Large intestine (tissue), 3 donors: ENCODE measurements around the gene EFR3B. TPM values are rescaled to one million over a fixed set of nuclear protein-coding genes. Genes with fewer than 3 reads are reported as not detected.
A peak's percentile ranks its signal among the peaks of the same experiment; 100 is the strongest.
"Not testable (repeated sequence)": the region's sequence is repeated elsewhere in the genome, so short reads cannot be mapped to it uniquely, and the experiment has no call there.

ENCODE experiments used
- DNase-seq, 2 donors: peaks; one replicate each; pipeline versions ENCODE4 v3.0.0 to v3.0.0-alpha.2; 2013
- H3K27ac ChIP-seq: one replicate; pipeline ENCODE4 v1.5.1; 2013; ENCODE audit warnings: low read length
- H3K27me3 ChIP-seq: 2 replicates; pipeline ENCODE4 v1.6.1; 2013; ENCODE audit warnings: low read length; ENCODE audit not compliant: control insufficient read depth, insufficient read depth
- H3K36me3 ChIP-seq: 2 replicates; pipeline ENCODE4 v1.6.1; 2013; ENCODE audit warnings: low read length; ENCODE audit not compliant: control insufficient read depth, insufficient read depth
- H3K4me1 ChIP-seq: one replicate; pipeline ENCODE4 v1.6.1; 2013; ENCODE audit warnings: low read length; ENCODE audit not compliant: control insufficient read depth, insufficient read depth
- H3K4me3 ChIP-seq: one replicate; pipeline ENCODE4 v1.5.1; 2013; ENCODE audit warnings: low read length
- H3K9me3 ChIP-seq: one replicate; pipeline ENCODE4 v1.6.1; 2013; ENCODE audit warnings: mild to moderate bottlenecking, low read depth, low read length, moderate library complexity; ENCODE audit not compliant: control insufficient read depth
- WGBS: methylation state at CpG from one replicate; pipeline ENCODE4 v1.1.5; 2013; ENCODE audit warnings: low lambda C conversion rate; ENCODE audit not compliant: insufficient coverage; 5-methylcytosine and 5-hydroxymethylcytosine counted together
- polyA plus RNA-seq: library from polyadenylated mRNA; unstranded; fragments of 120-200 nt; gene quantifications from one replicate; pipeline ENCODE4 v1.2.1, GENCODE V29; 2013

Gene EFR3B
- polyA plus RNA-seq, 1 donor: 6.2 TPM

GRCh38 chr2:25161055-25161781 lies 119.3 kb downstream of the EFR3B start:
- H3K27me3 ChIP-seq: peaks cover 24% of the 10 kb centered on the region
- peak overlapping the region; percentile 49 for H3K4me3 ChIP-seq
- no peak overlapping the region for H3K27ac ChIP-seq

GRCh38 chr2:25162061-25162460 lies 120.2 kb downstream of the EFR3B start:
- not testable (repeated sequence) for DNase-seq, H3K27ac ChIP-seq, H3K4me3 ChIP-seq, H3K4me1 ChIP-seq, H3K36me3 ChIP-seq
- Histone ChIP-seq H3K27me3 (peaks cover 31% of the 10 kb centered on the region), H3K9me3 (peaks cover 14% of the 10 kb centered on the region)
- 86% methylated on average over 2 of the region's 7 CpGs for WGBS

More at GRCh38 chr2:25161055-25161781, 119.3 kb downstream of the EFR3B start:
- H3K9me3 ChIP-seq: peaks cover 14% of the 10 kb centered on the region
- H3K36me3 ChIP-seq: no peaks in the 10 kb centered on the region
- peak; percentile 42 to 80 for DNase-seq
- WGBS: no CpG with 5 or more reads among the region's 69 CpGs
- H3K4me1 ChIP-seq: no peaks in the 10 kb centered on the region

GRCh38 chr2:25164561-25164960 lies 122.7 kb downstream of the EFR3B start:
- H3K36me3 ChIP-seq: no peaks in the 10 kb centered on the region
- no peaks in the 10 kb centered on the region for H3K4me1 ChIP-seq
- DNase-seq: no peak
- H3K27me3 ChIP-seq: peaks cover 56% of the 10 kb centered on the region
- H3K4me3 ChIP-seq: no peak overlapping the region
- no CpG with 5 or more reads among the region's 8 CpGs for WGBS
- H3K9me3 ChIP-seq: peaks cover 20% of the 10 kb centered on the region
- H3K27ac ChIP-seq: no peak overlapping the region

GRCh38 chr2:25165992-25166875 lies 124.4 kb downstream of the EFR3B start:
- no peaks in the 10 kb centered on the region for H3K36me3 ChIP-seq
- peak; percentile 19 to 36 for DNase-seq
- peaks cover 14% of the 10 kb centered on the region for H3K9me3 ChIP-seq
- no peak overlapping the region for H3K4me3 ChIP-seq
- WGBS: 100% methylated on average over 1 of the region's 10 CpGs
- no peak overlapping the region for H3K27ac ChIP-seq
- peaks cover 66% of the 10 kb centered on the region for H3K27me3 ChIP-seq
- no peaks in the 10 kb centered on the region for H3K4me1 ChIP-seq

- Histone ChIP-seq H3K27ac (no peak within 1 kb of the TSS), H3K27me3 (peaks cover 63% of the 10 kb centered on the region), H3K4me3 (peak within 1 kb of the TSS; percentile 46), H3K36me3 (no peaks in the 10 kb centered on the region), H3K9me3 (peaks cover 6% of the 10 kb centered on the region), H3K4me1 (no peaks in the 10 kb centered on the region)
- peak in 1 of 2 donors; percentile 66 for DNase-seq
- WGBS: no CpG with 5 or more reads among the region's 75 CpGs
These were observed 126.6 kb downstream of the EFR3B start, which contains the start of gene POMC for GRCh38 chr2:25168256-25169072. POMC (minus strand) TSS chr2:25168580; CDS start chr2:25164772, 3,808 bp downstream.

- Histone ChIP-seq H3K27ac (no peak overlapping the region), H3K4me1 (no peaks in the 10 kb centered on the region), H3K36me3 (no peaks in the 10 kb centered on the region), H3K4me3 (no peak overlapping the region), H3K9me3 (peaks cover 6% of the 10 kb centered on the region), H3K27me3 (peaks cover 59% of the 10 kb centered on the region)
- WGBS: no CpG with 5 or more reads among the region's 2 CpGs
- DNase-seq: no peak
These were observed 127.2 kb downstream of the EFR3B start for GRCh38 chr2:25169073-25169470.

GRCh38 chr2:25170888-25171287 lies 129.0 kb downstream of the EFR3B start:
- peaks cover 45% of the 10 kb centered on the region for H3K27me3 ChIP-seq
- no CpG with 5 or more reads among the region's 7 CpGs for whole genome bisulfite sequencing

GRCh38 chr2:25173719-25174118 lies 131.8 kb downstream of the EFR3B start:
- Histone ChIP-seq H3K9me3 (no peaks in the 10 kb centered on the region), H3K4me3 (no peak overlapping the region), H3K27me3 (peaks cover 20% of the 10 kb centered on the region), H3K4me1 (no peaks in the 10 kb centered on the region), H3K27ac (no peak overlapping the region), H3K36me3 (no peaks in the 10 kb centered on the region)
- DNase-seq: no peak
- 90% methylated on average over 2 of the region's 5 CpGs for WGBS

More at GRCh38 chr2:25170888-25171287, 129.0 kb downstream of the EFR3B start:
- Histone ChIP-seq H3K4me3 (no peak overlapping the region), H3K9me3 (peaks cover 6% of the 10 kb centered on the region), H3K27ac (no peak overlapping the region), H3K36me3 (no peaks in the 10 kb centered on the region), H3K4me1 (no peaks in the 10 kb centered on the region)
- DNase-seq: no peak

GRCh38 chr2:25174192-25174861 lies 132.5 kb downstream of the EFR3B start:
- 86% methylated on average over 1 of the region's 6 CpGs for WGBS
- H3K4me1 ChIP-seq: no peaks in the 10 kb centered on the region
- H3K9me3 ChIP-seq: no peaks in the 10 kb centered on the region
- peaks cover 14% of the 10 kb centered on the region for H3K27me3 ChIP-seq
- no peak overlapping the region for H3K27ac ChIP-seq
- no peak for DNase-seq
- no peak overlapping the region for H3K4me3 ChIP-seq
- no peaks in the 10 kb centered on the region for H3K36me3 ChIP-seq
